HG03108 (cell line): ENCODE data around the gene ENPP7.

Experiments
- ATAC-seq: cut with Tn5 transposase; IDR thresholded peaks from one replicate; pipeline ENCODE4 v1.9.1; 2021; ENCODE audit warnings: moderate library complexity; ENCODE audit not compliant: unreplicated experiment

The ENPP7 gene

DNA sequence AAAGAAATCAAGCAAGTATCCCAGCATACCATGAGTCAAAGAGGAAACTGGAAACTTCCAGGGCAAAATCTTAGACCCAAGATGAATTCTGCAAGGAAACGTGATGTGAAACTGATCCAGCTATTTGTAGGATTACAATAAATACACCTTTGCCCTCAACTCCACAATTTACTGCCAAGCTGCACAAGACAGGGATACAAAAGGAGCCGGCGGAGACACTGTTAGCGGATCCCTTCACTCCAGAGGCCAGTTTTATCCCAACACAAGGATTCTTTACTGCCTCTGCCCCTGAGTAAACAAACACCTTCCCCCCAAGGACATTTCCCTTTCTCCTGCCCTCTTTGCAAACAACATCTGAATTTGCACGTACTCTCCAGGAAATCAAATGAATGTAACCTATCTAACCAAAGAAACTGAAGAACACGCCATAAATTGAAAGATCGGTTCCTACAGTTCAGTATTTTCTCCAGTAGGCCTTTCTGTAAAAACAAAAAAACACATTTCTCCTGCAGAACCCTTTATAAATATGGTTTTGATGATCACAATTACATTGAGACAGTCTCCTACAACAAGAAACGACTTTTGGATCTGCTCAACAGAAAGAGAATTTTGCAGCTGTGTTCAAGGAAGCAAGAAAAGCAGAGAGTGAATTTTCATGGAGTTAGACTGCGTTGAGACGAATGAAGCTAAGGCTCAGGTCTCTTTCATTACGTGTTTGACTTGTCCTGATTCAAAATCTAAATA is 45.8 kb downstream of the ENPP7 start:
- no peak for ATAC-seq

DNA sequence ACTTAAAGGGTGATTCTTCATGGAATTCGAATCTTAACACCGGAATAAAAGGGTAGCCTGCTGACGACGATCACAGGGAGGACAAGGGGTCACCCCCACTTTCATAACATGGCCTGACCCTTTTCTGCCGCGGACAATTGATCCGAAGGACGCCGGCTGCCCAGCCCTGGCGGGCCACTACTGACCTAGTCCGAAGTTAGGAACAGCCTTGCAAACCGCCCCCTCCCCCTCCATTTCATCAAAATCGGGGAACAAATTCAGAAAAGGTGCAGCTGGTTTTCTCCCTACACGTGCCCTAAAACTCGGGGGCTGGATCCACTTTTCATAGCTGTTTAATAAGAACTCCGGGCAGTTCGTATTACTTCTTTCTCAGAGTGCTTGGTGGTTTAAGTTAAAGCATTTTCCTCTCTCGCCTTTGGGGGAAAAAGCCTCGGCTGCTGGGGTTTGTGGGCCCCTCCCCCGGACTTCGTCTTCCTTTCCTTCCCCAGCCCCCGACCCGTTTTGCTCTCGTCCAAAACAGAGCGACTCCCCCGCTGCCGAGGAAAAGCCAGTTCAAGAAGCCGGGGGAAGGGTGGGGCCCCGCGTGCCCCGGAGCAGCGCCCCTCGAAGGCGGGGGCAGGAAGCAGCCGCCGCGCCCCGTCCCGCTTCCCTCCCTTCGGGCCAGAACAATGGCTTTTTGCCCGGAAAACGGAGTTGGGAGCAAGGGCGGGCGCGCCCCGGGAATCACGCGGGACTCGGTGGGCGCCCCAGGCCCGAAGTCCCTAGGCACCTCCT is 46.6 kb downstream of the ENPP7 start:
- ATAC-seq: no peak

DNA sequence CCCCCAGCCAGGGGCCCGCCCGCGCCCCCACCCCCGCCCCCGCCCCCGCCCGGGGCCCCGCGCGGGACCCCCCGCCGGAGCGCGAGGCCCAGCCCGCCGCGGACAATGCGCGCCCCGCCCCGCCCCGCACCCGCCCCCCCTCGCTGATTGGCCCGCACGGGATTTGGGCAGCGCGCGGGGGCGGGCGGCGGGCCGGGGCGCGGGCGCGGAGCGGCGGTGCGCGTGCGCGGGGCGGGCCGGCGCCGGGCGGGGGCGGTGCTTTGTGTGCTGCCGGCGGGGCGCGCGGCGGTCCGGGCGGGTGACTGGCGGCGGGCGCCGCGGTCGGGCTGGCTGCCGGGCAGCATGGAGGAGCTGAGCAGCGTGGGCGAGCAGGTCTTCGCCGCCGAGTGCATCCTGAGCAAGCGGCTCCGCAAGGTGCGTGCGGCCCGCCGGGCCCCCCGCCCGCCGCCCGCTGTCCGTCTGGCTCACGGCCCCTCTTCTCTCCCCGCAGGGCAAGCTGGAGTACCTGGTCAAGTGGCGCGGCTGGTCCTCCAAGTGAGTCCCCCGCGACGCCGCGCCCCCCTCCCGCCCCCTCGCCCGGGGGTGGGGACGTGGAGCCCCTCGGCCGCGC is 47.3 kb downstream of the ENPP7 start, which contains the start of gene CBX2:
TSS of gene CBX2 (plus strand) at position 255 of the 610 bp plus-strand sequence. CDS start at position 343, 88 bp downstream.
- ATAC-seq: peak; percentile 52

DNA sequence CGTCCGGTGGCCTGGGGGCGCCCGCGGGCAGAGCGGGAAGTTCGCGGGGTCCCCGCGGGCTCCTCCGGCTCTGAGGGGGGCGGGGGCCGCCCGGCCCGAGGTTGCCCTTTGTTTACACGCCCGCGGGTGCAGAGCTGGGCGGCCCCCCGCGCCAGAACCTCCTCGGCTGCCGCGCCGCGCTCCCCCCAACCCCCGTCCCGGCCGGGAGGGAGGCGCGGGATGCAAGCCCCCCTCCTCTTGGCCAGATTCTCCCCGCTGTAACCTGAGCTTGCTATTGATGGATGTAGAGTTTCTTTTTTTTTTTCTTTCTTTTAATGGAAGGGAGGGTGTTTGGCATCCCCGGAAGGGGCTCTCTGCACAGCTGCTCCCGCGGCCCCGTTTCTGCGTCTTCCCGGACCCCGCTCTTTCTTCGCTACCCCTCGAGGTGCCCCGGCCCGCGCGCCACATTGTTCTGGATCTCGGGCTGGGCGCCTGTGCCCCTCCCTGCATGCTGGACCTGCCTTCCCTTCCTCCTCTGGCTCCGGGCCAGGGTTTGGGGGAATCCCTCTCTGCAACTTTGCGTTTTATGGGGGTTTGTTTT is 47.9 kb downstream of the ENPP7 start:
- peak; percentile 16 for ATAC-seq

DNA sequence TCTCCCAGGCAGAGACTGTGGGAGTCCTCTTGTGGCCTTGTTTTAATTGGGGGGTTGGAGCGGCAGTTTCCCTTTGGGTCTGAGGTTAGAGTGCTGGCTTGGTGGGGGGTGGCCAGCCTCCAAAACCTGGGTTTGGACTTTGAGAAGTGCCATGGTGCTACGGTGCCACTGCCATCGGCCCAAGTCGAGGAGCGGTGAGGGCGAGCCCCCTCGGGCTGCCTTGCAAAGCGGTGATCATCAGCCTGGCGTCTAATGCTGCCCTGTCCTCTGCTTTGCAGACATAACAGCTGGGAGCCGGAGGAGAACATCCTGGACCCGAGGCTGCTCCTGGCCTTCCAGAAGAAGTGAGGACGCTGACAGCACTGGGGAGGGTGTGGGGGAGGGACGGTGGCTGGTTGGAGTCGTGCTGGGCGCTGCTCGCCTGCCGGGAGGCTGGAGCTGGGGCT is 48.4 kb downstream of the ENPP7 start:
- ATAC-seq: no peak

DNA sequence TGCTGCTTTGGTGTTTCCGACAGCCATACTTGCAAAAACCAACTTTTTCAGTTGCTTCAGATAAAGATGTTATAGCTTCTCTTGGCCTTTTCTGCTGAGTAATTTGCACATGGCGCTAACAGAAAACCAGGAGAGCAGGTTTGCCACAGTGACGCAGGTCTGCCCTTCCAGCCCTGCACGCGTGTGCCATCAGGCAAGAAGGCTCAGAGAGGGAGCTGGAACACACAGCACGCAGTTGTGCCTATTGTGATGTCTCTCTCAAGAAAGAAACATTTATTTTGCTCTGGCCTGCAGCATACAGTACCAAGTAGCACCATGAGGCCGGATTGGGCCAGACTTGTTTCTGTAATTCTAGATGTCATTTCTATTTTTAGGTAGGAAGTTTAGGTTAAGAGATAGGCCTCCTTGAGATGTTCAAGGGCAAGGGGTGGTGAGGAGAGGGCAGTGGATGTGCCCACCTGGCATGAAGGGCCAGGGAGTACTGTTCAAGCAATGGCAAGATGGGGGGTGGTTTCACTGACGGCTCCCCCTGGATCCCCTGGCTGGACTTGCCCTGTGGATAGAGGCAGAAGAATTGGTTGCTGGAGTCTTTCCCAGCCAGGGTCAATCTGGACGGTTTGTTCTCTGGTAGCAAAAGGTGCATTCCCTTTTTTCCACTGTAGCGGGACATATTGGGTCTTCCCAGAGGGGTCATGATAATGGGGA is 49.1 kb downstream of the ENPP7 start:
- no peak for ATAC-seq

DNA sequence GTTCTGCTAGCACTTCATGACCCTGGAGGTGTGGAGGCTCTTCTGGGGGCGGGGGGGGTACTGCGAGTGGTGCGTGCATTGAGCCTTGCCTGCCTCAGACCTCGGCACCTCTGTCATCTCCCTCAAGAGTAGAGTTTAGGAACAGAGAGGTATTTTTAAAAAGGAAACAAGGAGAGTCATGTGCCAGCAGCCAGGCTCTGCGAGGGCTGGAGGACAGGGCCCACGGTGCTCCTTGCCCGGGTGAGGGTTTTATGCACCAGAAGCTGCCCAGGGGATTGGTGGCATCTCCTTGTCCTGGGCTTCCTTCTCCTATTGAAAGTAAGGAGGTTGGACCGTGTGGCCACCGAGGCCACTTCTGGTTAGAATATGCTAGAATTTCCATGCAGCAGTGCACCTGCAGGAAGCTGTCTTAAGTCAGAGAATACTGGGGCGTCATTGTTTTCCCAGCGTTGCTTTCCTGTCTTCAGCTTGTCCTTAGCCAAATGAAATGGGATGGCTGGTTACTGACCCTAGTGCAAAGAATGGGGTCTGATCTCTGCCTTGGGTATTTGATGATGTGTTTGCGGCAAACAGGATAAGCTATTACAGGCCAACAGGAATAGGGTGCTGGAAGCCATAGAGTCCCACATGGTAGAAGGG is 50.4 kb downstream of the ENPP7 start:
- no peak for ATAC-seq

DNA sequence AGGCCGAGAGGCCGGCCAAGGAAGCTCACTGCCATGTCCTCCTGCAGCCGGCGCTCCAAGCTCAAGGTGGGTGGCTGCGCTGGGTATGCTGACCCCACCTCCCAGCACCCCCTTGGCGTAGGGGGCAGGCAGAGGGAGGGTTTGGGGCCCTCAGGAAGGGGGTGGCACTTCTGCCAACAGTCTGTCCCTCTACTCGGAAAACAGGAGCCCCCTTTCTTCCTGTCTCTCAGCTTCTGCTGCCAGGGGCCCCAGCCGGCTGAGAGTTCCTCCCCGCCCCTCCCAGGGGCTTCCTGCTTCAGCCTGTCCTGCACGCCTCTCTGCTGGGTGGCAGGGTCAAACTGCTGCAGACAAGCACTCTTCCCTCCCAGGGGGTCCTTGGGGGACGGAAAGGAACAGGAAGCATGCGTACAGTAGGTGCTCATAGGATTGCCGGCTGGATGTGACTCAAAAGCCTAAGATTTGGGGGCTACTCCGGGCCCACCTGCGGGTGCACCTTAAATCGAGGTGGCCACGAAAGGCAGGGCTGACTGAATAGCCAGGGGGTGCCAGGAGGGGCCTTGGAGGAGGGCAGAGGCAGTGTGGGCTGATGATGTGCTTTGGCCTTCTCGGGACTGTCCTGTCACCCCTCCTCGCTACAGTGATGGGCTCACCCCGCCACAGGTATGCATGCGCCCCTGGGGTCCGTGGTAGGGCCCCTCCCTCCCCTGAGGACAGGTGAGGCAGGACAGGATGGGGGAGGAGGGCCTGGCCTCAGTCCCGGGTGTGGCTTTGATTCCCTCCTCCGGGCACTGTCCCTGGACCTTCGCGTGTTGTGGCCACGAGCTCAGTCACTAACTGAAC is 51.2 kb downstream of the ENPP7 start:
- no peak for ATAC-seq

DNA sequence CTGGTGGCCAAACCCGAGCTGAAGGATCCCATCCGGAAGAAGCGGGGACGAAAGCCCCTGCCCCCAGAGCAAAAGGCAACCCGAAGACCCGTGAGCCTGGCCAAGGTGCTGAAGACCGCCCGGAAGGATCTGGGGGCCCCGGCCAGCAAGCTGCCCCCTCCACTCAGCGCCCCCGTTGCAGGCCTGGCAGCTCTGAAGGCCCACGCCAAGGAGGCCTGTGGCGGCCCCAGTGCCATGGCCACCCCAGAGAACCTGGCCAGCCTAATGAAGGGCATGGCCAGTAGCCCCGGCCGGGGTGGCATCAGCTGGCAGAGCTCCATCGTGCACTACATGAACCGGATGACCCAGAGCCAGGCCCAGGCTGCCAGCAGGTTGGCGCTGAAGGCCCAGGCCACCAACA is 53.1 kb downstream of the ENPP7 start:
- ATAC-seq: no peak

DNA sequence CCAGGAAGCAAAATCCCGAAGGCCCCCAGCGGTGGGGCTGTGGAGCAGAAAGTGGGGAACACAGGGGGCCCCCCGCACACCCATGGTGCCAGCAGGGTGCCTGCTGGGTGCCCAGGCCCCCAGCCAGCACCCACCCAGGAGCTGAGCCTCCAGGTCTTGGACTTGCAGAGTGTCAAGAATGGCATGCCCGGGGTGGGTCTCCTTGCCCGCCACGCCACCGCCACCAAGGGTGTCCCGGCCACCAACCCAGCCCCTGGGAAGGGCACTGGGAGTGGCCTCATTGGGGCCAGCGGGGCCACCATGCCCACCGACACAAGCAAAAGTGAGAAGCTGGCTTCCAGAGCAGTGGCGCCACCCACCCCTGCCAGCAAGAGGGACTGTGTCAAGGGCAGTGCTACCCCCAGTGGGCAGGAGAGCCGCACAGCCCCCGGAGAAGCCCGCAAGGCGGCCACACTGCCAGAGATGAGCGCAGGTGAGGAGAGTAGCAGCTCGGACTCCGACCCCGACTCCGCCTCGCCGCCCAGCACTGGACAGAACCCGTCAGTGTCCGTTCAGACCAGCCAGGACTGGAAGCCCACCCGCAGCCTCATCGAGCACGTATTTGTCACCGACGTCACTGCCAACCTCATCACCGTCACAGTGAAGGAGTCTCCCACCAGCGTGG is 53.7 kb downstream of the ENPP7 start:
- no peak for ATAC-seq

DNA sequence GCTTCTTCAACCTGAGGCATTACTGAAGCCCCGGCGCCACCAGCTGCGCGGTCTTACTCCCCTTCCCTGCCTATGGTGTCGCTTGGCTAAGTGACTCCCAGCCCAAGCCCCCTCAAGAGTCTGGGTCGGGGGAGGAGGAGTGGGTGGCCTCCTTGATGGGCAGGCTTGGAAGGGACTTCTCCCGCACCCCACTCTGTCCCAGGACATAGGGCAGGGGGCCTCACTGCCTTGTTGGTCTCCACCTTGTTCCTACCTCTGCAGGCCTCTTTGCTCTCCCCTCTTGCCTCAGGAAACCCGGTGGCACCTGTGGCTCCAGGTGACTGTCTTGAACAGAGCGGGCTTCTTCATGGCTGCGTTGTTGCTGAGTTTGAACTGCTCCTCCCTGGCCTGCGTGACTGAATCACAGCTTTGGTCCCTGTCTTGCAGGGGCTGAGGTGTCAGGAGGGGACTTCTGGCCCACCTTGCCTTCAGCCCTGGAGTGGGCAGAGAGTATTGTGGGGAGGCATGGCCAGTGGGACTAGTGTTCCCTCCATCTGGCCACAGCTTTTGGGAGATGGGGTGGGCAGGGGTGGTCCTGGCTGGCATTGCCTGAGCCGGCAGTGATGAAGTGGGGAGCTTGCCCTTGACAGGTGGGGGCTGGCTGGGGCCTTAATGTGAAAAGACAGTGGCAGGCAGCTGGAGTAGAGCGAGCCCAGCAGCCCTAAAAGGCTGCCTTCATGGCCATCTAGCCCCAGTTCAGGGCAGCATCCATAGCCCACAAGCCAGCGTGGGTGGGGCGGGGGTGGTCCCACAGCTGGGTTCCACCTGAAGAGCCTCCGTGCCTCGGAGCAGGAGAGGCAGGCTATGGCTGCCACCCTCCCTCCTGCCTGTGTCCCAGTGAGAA is 54.5 kb downstream of the ENPP7 start:
- ATAC-seq: no peak

DNA sequence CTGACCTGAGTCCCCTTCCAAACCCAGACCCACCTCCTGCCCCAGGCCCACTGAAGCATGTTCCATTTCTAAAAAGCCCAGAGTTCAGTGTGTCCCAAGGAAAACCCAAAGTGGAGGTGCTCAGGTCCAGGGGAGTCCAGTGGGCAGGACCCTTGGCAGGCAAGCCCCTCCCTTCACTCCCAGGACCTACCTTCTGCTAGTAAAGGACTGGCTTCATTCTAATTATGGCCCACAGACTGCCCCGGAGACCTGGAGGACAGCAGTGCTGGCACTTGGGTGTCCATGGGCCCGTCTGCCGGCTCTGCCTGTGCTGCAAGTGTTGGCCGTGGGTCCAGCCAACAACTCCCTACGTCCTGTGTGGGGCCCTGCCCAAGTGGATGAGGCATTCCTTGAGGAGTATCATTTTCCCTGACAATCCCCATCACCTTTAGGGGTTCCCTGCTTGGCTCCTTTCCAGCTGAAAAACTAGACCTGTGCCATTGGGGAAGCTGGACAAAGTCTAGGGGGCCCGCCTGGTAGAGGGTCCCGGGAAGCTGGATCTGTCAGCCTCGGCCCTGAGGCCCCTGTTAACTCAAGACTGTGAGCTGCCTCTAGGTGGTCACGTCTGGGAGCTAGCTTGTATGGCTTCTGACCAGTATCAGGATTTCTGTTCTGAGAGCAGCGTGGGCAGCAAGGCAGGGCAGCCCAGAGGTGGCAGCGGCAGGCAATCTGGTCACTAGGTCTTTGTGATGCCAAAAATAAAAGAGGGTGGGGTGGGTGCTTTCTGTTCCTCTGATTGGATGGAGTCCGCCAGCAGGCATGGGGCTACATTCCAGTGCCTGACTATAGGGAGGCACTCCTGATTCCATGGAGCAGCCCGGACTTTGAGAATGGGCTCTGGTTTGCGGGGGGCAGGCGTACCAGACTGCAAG is 55.4 kb downstream of the ENPP7 start:
- no peak for ATAC-seq

DNA sequence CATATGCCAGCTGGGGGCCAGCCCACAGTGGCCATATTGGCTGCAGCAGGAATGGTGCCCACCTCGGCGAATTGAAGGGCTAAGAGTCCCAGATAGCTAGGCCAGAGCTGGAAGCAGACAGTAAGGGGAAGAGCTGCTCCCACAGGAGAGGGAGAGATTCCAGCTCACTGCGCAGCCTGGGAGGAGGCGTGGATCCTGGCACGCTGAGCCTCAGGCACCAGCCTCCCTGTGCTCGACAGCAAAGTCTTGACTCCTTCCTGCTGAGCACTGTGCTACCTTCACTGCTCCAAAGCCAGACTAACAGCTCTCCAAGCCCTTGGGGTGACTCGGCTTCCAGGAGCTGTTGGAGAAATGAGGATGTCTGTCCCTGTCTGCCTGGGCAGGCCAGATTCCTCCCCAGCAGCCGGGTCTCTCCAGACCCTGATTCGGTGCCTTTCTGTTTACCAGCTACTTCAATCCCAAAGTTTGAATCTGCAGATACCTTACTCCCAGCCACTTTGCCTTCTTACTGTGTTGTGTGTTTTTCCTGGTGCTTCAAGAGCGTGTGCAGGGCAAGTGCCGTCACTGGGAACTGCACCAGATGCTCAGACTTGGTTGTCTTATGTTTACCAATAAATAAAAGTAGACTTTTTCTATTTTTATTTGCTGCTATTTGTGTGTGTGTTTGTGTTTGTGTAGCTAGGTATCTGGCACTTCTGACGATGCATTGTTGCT is 56.3 kb downstream of the ENPP7 start:
- ATAC-seq: no peak

DNA sequence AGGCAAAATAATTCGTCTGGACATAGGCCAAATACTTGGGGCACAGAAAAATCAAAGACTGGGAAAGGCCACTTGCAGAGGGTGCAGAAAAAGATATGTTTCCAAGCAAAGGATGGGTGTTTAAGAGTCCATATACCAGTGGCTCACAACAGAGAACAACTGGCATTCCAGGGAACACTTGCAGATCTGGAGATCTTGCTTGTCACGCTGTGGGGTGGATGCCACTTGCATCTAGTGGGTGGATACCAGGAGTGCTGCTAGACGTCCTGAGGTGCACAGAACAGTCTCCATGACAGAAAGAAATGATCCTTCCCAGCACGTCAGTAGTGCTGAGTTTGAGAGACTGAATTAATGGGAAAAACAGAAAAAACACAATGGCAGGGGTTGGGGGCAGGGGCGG is 57.7 kb downstream of the ENPP7 start:
- no peak for ATAC-seq

DNA sequence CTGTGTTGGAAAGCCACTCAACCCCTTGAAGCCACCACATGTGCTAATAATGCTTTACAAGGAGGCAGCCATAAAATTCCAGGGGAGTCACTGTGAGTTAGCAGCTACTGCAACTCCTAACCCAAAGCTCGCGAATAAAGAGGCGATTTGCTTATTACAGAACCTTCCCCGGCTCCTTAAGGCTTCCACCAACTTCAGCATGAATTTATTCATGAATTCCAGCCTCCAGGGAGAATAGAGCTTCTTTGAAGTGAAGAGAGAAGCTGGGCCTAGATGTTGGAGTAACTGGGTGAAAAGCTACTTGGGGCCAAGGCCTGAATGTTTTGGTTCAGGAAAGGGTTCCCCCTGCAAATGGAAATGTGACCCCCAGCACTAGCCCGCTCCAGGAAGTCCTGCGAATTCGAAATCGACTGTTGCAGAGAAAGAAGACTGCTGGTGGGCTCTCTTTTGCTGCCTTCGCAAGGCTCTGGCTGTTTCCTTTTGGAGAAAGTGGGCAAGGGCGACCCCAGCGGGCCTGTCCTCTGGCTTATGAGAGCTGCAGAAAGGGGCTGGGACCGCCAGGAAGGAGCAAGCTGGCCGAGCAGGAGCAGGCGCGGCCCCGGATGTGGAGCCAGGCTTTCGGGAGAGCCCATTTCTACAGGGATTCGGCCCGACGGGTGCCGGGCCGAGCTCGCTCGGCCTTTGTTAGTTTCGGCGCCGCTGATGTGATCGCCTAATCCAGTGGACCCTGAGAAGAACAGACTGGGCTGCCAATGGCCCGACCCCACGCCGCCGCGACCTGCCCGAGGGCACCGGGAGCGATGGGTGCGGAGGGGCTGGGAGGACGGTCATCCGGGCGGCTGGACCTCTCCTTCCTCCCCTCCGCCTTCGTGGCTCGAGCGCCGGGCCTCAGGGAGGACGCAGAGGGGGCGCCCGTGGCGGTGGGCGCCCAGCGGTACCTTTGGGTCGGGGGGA is 58.5 kb downstream of the ENPP7 start:
- no peak for ATAC-seq
